PFSK-1 (cell line): ENCODE data around the gene NUPR1.

ENCODE experiments used
- POLR2AphosphoS5 ChIP-seq: IDR thresholded peaks from 2 replicates; pipeline ENCODE4 v1.6.1; 2012; ENCODE audit warnings: low read depth, mild to moderate bottlenecking, control low read depth, low read length, moderate library complexity
- REST ChIP-seq, 2 experiments: IDR thresholded peaks; 2 replicates each; pipeline versions ENCODE4 v1.6.1 to v1.8.0; 2011 to 2012; ENCODE audit warnings: low read depth in 2 of 2, low read length in 2 of 2, control low read depth in 1 of 2, inconsistent platforms in 1 of 2, mild to moderate bottlenecking in 1 of 2, moderate library complexity in 1 of 2; ENCODE audit not compliant: insufficient read depth in 1 of 2
- SIN3A ChIP-seq: IDR thresholded peaks from 2 replicates; pipeline ENCODE4 v1.6.1; 2012; ENCODE audit warnings: mild to moderate bottlenecking, low read length, moderate library complexity, borderline replicate concordance; ENCODE audit not compliant: insufficient read depth

GRCh38 chr16:28504707-28505404, 33.9 kb downstream of the NUPR1 start:
- TF ChIP-seq POLR2AphosphoS5 (no peak), REST (IDR thresholded peaks at IDR 0.05; ENCODE audit: insufficient read depth in 1 of 2, low read depth in 2 of 2, low read length in 2 of 2) (no peak), SIN3A (no peak)
